SK-N-SH treated with all-trans-retinoic acid at 6 μM for 48 hours (cell line): ENCODE results near the gene RBMS1.

Source experiments
- ATAC-seq: fragments of 200-7000 bp; cut with Tn5 transposase; 3 replicates; pipeline ENCODE4 v1.9.1; 2020; ENCODE audit warnings: mild to moderate bottlenecking, moderate library complexity
- ARNTL ChIP-seq: fragments of 450-650 bp; formaldehyde crosslinking; IDR thresholded peaks from 2 replicates; pipeline ENCODE4 v1.5.0; 2020; ENCODE audit warnings: low read depth, mild to moderate bottlenecking, moderate library complexity, borderline replicate concordance
- BACH2 ChIP-seq: fragments of 250-450 bp; sonication (Bioruptor Pico); IDR thresholded peaks from 2 replicates; pipeline ENCODE4 v1.9.0; 2021; ENCODE audit warnings: mild to moderate bottlenecking, borderline replicate concordance
- CREB5 ChIP-seq: fragments of 250-450 bp; sonication (Bioruptor Pico); IDR thresholded peaks from 2 replicates; pipeline ENCODE4 v1.5.1; 2020; ENCODE audit warnings: low read depth, mild to moderate bottlenecking, moderate library complexity
- CSRNP3 ChIP-seq: fragments of 250-450 bp; sonication (Bioruptor Pico); IDR thresholded peaks from 2 replicates; pipeline ENCODE4 v1.5.1; 2021; ENCODE audit warnings: mild to moderate bottlenecking, moderate library complexity
- ESRRG ChIP-seq: fragments of 250-450 bp; sonication (Bioruptor Pico); IDR thresholded peaks from 2 replicates; pipeline ENCODE4 v1.6.1; 2021; ENCODE audit warnings: mild to moderate bottlenecking
- GLIS3 ChIP-seq: fragments of 250-450 bp; sonication (Bioruptor Pico); IDR thresholded peaks from 2 replicates; pipeline ENCODE4 v1.5.0; 2020; ENCODE audit warnings: mild to moderate bottlenecking, moderate library complexity
- PATZ1 ChIP-seq: fragments of 250-450 bp; sonication (Bioruptor Pico); IDR thresholded peaks from 2 replicates; pipeline ENCODE4 v1.8.0; 2020; ENCODE audit warnings: mild to moderate bottlenecking, moderate library complexity, borderline replicate concordance
- POU6F1 ChIP-seq: fragments of 250-450 bp; sonication (Bioruptor Pico); IDR thresholded peaks from 2 replicates; pipeline ENCODE4 v1.8.0; 2021; ENCODE audit warnings: low read depth, mild to moderate bottlenecking, moderate library complexity, borderline replicate concordance
- PPARA ChIP-seq: fragments of 250-450 bp; sonication (Bioruptor Pico); IDR thresholded peaks from 2 replicates; pipeline ENCODE4 v1.5.0; 2020; ENCODE audit warnings: mild to moderate bottlenecking, borderline replicate concordance
- RARB ChIP-seq: fragments of 250-450 bp; sonication (Bioruptor Pico); IDR thresholded peaks from 2 replicates; pipeline ENCODE4 v1.8.0; 2021; ENCODE audit warnings: mild to moderate bottlenecking, moderate library complexity
- SNAI2 ChIP-seq: fragments of 250-450 bp; sonication (Bioruptor Pico); IDR thresholded peaks from 2 replicates; pipeline ENCODE4 v1.5.0; 2020; ENCODE audit warnings: mild to moderate bottlenecking, moderate library complexity
- TCF4 ChIP-seq: fragments of 250-450 bp; sonication (Bioruptor Pico); IDR thresholded peaks from 2 replicates; pipeline ENCODE4 v1.8.0; 2021; ENCODE audit warnings: mild to moderate bottlenecking, moderate library complexity, borderline replicate concordance
- TOX ChIP-seq: fragments of 250-450 bp; sonication (Bioruptor Pico); IDR thresholded peaks from 2 replicates; pipeline ENCODE4 v1.8.0; 2021; ENCODE audit warnings: mild to moderate bottlenecking, moderate library complexity, borderline replicate concordance
- ZFP3 ChIP-seq: fragments of 250-450 bp; sonication (Bioruptor Pico); IDR thresholded peaks from 2 replicates; pipeline ENCODE4 v1.5.0; 2020; ENCODE audit warnings: mild to moderate bottlenecking, moderate library complexity
- ZFP30 ChIP-seq: fragments of 450-650 bp; formaldehyde crosslinking; IDR thresholded peaks from 2 replicates; pipeline ENCODE4 v1.5.0; 2022; ENCODE audit warnings: mild to moderate bottlenecking, moderate library complexity
- ZNF565 ChIP-seq: fragments of 450-650 bp; formaldehyde crosslinking; conservative IDR thresholded peaks from 2 replicates; pipeline ENCODE4 v1.5.0; 2020; ENCODE audit warnings: low read depth, mild to moderate bottlenecking, moderate library complexity
- ZNF70 ChIP-seq: fragments of 450-650 bp; formaldehyde crosslinking; IDR thresholded peaks from 2 replicates; pipeline ENCODE4 v1.5.0; 2020; ENCODE audit warnings: mild to moderate bottlenecking, moderate library complexity

The RBMS1 gene

GRCh38 chr2:160252900-160253299, 240.7 kb downstream of the RBMS1 start:
- TF ChIP-seq POU6F1 (no peak), ARNTL (CRISPR knock-in tag) (no peak), ZFP30 (no peak), PATZ1 (no peak), GLIS3 (CRISPR knock-in tag) (no peak), ZNF565 (CRISPR knock-in tag) (no peak), PPARA (CRISPR knock-in tag) (no peak), RARB (CRISPR knock-in tag) (no peak), TCF4 (CRISPR knock-in tag) (no peak), CSRNP3 (CRISPR knock-in tag) (no peak), ZNF70 (CRISPR knock-in tag) (no peak)
- ATAC-seq, result no peak; the same call in 2 of the 3 replicates

- no peak for TF ChIP-seq ZNF70 (CRISPR knock-in tag)
- no peak for TF ChIP-seq BACH2 (CRISPR knock-in tag)
- TF ChIP-seq SNAI2 (CRISPR knock-in tag), result no peak
- no peak for TF ChIP-seq ESRRG
- TF ChIP-seq TCF4 (CRISPR knock-in tag), result no peak
- TF ChIP-seq ZNF565 (CRISPR knock-in tag), result no peak
- no peak for TF ChIP-seq CREB5 (CRISPR knock-in tag)
- TF ChIP-seq, all 23 proteins: peak for 0
- peak; percentile 54; the same call in 2 of the 3 replicates for ATAC-seq
These were observed 241.2 kb downstream of the RBMS1 start for GRCh38 chr2:160252278-160252887.

- TF ChIP-seq ESRRG, result no peak
- TF ChIP-seq GLIS3 (CRISPR knock-in tag), result no peak
- no peak for TF ChIP-seq PATZ1
- TF ChIP-seq CREB5 (CRISPR knock-in tag), result no peak
- TF ChIP-seq ZFP3 (CRISPR knock-in tag), result no peak
- no peak for TF ChIP-seq TOX (CRISPR knock-in tag)
- no peak for ATAC-seq
These were observed 242.0 kb downstream of the RBMS1 start for GRCh38 chr2:160251569-160251968.

GRCh38 chr2:160249876-160250275, 243.7 kb downstream of the RBMS1 start:
- TF ChIP-seq ZNF70 (CRISPR knock-in tag), result no peak
- TF ChIP-seq, all 23 proteins: peak for 0
- ATAC-seq, result no peak
